Left renal cortex interstitium (tissue), 4 donors: Measurements from ENCODE around the gene CSTF1. TPM values are rescaled to one million over a fixed set of nuclear protein-coding genes. Genes with fewer than 3 reads are reported as not detected.
A peak's percentile ranks its signal among the peaks of the same experiment; 100 is the strongest.
"Not testable (repeated sequence)": the region's sequence is repeated elsewhere in the genome, so short reads cannot be mapped to it uniquely, and the experiment has no call there.

Experiments
- DNase-seq, 4 donors: peaks; one replicate each; pipeline ENCODE4 v3.0.0-alpha.2; 2013; ENCODE audit warnings: low read depth in 4 of 4, low spot score in 2 of 4, missing footprints in 1 of 4
- polyA plus RNA-seq, 4 donors: library from polyadenylated mRNA; unstranded; fragments of 120-200 nt; gene quantifications; one replicate each; pipeline ENCODE4 v1.2.1, GENCODE V29; 2013; ENCODE audit not compliant: insufficient read length in 4 of 4

CSTF1 gene
- polyA plus RNA-seq, 4 donors, result 39.6 to 43.8 (median 41.0) TPM

DNA sequence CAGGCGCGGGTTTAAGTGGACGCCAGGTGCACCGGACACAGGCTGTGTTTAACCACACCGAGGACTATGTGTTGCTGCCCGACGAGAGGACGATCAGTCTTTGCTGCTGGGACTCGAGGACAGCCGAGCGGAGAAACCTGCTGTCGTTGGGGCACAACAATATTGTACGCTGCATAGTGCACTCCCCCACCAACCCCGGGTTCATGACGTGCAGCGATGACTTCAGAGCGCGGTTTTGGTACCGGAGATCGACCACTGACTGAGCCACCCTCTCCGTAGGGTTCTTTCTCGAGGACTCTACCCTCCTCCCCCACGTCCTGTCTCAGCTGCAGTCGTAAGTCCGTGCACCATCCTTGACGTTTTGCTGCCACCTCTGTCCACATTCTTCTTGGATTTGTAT is 11.0 kb downstream of the CSTF1 start:
- no peak for DNase-seq

DNA sequence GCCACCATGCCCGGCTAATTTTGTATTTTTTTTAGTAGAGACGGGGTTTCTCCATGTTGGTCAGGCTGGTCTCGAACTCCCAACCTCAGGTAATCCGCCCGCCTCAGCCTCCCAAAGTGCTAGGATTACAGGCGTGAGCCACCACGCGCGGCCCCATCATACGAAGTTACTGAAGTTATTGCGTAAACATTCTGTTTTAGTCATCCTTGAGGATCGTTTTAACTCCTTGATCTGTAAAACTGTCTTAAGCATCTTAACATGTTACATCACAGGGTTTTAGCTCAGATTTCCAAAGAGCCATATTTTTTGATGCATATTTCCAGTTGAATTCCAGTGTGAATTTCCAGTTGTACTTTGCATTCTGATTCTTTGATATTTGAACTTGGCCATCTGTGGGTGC is 12.9 kb downstream of the CSTF1 start:
- not testable (repeated sequence) for DNase-seq

DNA sequence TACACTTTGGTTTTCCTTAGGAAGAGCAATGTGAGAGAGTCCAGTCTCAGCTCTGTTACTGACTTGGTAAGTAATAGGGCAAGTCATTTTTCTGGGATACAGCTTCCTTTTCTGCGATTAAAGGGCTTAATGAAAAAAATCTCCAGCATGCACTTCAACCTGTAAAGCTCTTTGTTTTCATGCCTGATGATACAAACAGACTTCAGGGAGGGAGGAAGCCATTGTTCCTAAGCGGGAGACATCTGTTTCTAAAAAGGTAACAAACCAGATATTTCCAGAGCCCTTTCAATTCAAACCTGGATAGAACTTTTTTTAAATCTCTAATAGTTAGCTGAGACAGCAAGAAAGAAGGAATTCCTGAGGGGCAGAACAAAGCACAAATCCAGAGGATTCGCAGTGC is 14.5 kb downstream of the CSTF1 start:
- no peak for DNase-seq

DNA sequence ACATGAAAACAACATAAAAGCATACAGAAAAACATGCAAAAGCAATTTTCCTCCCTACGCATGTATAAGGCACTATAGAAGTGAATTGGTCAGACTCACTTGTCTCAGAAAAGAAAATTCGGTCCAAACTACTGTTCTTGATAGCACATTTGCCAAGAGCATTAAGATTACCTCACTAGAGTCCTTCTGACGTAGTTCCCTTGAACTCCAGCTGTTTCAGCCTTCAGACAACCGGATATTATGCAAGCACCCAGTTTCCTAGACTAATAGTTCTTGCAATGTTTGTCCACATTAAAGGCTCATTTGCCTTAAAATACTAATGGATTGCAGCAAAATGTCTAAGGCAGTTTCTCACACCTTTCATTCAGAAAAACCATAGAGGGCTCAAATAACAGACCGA is 17.1 kb downstream of the CSTF1 start:
- peak in 1 of 4 donors; percentile 21 for DNase-seq

DNA sequence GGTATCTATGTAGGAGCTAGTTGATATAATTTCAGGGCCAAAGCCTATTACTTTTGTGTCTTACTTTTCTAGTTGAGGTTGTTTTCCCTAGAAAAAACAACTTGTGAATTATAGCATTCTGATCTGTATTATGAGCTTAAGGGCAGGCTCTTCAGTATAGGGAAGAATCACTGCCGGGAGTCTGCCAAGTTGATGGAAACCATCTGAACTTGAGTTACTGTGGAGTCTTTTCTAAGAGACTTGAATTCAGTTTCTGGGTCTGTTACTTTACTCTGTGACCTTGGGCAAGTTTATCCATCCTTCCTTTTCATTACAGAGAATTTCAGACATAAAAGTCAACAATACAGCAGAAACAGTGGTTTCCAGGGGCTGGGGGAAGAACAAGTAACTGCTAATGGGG is 17.5 kb downstream of the CSTF1 start:
- DNase-seq, result peak in 1 of 4 donors; percentile 33

DNA sequence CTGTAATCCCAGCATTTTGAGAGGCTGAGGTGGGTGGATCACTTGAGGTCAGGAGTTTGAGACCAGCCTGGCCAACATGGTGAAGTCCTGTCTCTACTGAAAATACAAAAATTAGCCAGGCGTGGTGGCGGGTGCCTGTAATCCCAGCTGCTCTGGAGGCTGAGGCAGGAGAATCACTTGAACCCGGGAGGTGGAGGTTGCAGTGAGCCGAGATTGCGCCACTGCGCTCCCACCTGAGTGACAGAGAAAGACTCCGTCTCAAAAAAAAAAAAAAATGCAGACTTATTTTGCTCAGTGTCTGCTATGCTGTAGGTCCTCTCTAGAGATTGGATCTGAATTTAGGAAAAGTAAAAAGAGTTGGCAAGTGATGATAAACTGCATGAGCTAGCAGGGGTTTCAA is 18.8 kb downstream of the CSTF1 start:
- not testable (repeated sequence) for DNase-seq

DNA sequence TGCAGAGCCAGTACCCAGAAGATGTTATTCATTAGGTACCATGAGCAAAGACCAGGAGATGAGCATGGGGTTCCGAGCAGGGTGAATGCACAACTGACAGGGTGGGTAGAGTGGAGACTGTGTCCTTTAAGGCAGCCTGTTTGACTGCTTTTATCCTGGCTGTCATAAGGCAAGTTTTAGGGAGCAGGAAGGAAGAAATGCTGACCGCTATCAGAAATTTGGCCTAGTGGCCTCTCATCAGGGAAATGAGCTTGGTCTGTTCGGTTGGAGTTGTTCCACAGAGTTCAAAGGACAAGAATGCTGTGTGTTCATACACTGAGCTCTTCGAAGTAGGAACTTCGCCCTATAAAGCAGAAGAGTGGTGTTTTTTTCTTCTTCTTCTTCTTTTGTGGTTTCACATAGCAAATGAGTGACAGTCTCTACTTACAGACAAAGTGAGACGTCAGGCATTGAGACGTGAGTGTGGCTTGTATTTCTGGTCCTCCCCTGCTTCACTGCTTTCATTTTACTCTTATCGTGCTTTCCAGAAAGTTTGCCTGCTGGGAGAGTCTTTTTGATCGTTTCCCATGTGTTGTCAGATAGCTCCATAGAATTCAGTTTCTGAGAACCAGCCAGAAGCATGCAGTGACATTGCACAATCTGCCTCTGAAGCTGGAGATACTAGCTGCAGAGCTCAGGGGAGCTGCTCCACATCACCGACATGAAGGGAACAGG is 19.5 kb downstream of the CSTF1 start, which contains the start of gene CASS4:
Gene CASS4 (plus strand): TSS at position 502 of the 714 bp plus-strand sequence. CDS start 199 bp downstream, at position 701.
- peak in 2 of 4 donors; percentile 49 to 59 for DNase-seq

DNA sequence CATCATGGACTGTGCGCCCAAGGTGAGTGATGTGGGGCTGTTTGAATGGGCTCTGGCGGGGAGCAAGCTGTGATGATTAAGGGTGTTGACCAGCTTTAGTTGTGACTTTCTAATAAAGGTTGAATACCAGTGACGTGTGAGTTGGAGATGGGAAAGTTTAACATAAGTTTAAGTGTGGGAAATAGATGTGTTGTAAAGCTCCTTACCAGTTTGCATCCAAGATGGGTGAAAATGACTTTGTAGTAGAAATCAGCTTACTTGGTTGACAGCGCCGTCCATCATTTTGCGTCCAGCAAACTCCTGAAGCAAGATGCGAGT is 20.0 kb downstream of the CSTF1 start:
- no peak for DNase-seq

DNA sequence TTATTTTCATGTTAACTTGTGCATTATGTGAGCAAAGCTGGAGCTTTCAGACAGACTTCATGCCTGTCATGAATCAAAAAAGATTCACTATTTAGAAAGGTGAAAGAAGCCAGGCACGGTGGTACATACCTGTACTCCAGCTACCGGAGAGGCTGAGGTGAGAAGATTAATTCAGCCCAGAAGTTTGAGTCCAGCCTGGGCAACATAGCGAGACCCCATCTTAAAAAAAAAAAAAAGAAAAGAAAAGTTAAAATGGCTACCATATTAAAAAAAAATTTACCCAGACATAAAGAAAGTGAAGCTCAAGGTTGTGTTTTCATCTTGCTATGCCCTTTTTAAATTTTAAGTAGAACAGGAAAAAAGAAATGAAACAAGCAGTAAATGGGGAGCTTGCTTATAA is 20.5 kb downstream of the CSTF1 start:
- no peak for DNase-seq

DNA sequence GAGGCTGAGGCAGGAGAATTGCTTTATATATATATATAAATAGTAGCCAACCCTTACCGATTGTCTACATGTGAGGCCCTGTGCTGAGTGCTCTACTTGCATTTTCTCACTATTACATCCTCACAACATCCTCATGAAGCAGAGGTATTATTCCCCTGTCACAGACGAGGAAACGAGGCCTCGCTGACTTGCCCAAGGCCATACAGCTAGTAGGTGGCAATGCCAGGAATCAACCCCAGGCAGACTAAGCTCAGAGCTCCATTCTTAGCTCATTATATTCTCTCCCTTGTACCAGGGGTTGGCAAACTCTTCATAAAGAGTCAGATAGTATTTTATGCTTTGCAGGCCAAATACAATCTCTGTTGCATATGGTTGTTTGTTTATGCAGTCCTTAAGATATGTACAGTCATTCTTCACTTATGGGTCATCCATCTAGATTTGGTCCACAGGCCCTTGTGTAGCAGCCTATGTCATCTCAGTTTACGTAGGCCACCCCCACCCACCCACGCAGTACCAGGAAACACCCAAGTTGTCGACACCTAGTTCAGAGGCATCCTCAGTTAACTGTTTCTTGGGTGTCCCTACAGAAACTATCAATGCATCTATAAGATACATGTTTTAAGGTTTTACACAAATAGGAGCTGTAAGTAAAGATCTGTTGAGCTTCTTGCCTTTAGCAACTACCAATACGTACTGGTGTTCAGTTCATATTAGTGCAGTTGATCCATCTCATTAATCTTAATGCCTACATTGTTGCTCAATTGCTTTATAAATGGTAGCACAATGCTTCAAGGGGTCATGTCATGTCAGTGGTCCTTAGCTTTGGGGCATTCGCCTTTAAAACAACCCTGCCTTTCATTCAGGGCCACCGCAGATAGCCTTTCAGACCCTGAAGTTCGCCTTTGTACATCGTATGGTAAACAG is 22.7 kb downstream of the CSTF1 start:
- no peak for DNase-seq

DNA sequence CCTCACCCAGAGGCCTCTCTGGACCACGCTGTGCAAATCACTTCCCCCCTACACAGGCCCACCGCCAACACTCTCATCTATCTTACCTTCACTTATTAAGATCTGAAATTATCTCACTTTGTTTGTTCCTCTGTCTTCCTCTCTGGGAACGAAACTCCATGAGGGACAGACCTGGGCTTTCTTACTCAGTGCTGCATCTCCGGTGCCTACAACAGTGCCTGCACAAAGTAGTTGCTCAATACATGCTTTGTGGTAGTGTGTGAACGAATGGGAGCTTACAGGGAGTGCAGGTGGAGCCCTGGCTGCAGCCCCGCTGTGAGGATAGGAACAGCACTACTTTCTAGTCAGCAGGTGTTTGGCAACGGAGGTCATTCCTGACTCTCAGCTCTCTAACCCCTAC is 25.0 kb downstream of the CSTF1 start:
- DNase-seq, result no peak

DNA sequence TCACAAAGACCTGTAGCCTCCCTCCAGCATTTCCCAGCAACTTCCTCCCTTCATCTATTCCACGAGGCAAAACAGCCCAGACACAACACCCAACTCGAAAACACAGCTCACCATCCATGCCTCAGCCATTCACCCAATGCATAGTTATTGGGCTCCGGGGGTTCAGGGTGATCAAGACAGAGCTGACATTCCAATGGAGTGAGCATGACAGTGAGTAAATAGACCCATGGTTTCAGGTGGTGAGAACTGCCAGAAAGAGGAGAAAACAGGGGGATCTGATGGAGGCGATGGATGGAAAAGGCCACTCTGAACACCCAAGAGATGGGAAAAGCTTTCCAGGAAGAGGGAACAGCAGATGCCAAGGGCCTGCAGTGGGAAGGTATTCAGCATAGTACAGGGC is 25.5 kb downstream of the CSTF1 start:
- no peak for DNase-seq

DNA sequence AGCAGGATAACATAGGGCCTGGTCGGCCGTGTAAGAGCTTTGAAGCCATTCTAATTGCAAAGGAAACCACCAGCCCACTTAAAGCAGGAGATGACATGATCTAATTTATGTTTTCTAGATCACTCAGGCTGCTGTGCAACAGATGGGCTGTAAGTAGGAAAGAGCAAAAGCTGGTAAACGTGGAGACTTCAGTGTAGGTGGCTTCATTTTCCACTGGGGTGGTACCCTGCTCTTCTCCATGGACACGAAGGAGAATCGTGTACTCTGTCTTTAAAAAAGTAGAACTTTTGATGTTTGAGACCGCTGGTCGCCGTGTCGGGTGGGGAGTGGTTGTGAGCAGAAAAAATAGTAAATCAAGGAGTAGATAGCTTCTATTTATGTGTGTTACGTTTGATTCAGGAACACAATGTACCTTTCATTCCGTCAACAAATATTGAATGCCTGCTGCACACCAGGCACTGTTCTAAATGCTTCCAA is 26.0 kb downstream of the CSTF1 start:
- no peak for DNase-seq

DNA sequence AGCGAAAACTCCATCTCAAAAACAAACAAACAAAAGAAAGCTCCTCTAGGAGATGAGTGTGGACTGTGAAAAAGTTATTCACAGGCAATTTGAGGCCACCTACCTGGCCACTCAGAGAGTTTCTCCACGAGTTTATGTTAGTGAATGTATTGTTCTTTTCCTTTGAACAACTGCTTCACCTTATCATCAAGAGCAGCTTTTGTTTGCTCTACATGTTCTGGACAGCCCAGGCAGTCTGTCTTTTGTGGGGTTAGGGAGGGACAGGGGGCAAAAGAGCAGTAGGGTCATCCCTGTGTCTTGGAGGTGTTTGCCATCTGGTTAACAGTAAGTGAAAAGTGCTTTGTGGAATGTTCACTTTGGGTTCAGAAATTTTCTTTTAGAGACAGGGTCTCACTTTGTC is 27.6 kb downstream of the CSTF1 start:
- no peak for DNase-seq

DNA sequence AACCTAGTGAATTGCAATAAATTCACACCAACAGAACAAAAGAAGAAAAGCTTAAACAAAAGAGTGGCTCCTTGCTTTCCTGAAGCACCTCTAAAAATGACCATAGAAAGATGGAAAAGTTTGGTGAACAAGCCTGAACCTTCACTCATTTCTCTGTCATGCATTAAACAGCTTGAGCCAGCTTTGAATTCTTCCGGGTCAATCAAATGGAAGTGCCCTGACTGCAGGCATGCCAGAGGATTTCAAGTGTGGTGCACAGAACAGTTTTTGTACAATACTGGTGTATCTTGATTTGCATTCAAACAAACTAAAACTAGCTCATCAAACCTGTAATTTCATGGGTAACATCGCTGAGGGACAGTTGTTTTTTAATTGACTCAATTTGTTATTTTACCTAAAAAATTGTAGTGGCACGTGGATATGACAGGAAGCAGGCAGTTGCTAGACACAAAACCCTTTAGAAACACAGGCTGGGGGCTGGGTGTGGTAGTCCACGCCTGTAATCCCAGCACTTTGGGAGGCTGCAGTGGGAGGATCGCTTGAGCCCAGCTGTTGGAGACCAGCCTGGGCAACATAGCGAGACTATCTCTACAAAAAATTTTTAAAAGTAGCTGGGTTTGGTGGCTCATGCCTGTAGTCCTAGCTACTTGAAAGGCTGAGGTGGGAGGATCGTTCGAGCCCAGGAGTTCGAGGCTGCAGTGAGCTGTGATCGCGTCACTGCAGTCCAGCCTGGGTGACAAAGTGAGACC is 28.7 kb downstream of the CSTF1 start:
- DNase-seq, result no peak

DNA sequence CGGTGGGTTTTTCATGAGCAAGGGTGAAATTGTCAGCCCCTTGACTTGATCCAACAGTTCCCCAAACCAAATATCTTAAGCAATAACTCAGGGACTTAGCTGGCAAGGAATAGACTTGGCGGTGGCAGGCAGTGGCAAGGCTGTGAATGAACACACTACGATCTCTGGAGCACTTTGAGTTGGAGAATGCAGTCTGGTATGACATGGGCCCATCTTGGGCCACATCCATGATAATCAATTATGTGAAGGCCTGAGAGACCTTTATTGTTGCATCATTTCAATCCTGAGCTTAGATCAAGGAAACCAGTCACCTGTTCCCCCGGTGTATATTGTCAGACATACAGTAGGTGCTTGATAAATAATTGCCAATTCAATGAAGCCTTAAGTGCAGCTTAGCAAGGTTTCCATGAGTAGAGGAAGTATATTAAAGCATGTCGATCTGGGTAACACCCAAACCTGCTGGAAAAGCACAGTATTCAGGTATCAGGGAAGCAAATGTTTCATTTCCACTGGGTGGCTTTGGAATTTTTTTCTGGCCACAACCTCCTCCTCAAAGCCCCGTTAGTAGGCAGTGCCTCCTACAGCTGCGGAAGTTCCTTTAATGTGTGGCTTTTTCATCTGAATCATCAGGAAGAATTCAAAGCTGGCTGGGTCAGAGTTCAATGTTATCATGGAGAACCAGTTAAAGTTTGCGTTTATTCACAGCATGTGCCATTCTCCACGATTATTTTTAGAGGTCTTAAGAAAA is 29.8 kb downstream of the CSTF1 start:
- no peak for DNase-seq

DNA sequence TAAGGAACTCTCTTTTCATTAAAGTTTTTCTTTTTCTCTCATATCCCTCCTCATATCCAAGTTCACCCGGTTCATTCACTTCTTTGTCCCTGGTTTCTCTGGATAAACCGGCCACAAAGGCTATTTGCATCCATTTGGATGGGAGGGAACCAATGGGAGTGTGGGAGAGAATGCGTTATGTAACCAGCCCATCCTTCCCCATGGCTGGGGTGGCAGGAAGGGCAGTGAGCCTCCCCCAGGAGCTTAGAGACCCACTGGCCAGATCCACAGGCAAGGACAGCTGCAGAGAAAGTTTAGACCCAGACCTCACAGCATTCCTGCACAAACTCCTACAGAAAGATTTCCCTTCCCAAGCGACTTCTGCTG is 30.4 kb downstream of the CSTF1 start:
- no peak for DNase-seq

DNA sequence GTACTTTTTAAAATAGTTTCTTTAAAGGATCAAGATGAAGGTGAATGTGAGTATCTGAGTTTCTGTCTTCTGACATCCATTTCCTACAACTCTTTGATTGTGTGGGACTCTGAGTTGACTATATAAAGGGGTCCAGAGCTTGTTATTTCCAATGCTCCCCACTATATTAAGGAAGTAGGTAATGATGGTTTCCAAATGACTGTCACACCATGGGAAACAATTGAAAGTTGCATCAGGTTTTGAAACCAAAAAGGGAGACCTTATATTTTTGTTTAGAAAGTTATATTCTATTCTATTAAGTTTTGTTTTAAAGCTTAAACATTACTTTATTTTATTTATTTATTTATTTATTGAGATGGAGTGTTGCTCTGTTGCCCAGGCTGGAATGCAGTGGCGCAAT is 30.8 kb downstream of the CSTF1 start:
- DNase-seq, result no peak

DNA sequence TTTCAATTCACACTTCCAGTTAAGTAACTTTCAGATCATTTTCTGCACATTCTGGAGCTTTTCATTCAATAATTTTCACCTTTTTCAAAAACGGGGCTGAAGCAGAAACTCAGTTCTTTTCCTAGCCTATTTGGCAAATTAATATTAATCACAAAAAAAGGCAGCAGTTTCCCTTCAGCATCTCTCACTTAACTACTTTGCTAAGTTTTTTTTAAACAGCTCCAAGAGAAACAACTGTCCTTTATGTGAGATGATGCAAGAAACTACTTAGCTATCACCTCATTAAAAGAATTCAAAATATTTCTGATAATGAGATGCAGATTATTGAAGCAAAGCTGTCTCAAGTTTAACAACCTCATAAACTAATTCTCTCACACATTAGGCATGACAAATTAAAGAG is 31.4 kb downstream of the CSTF1 start:
- DNase-seq, result no peak

DNA sequence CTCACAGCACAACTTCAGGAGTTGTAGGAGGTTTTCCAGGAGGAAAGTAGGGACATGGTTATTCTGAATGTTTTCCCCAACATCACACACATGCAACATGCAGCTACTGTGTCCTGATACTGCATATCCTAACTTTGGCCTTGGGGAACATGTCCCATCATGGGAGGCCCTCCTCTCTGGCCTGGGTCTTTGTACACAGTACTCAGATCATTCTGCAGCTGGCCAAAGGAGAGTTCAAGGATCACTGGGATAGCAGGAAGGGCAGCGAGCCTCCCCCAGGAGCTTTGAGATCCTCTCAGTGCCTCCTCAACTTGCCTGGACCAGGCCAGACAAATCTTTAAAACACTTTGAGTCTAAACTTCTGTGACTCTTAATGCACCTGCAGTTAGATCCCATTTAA is 32.5 kb downstream of the CSTF1 start:
- no peak for DNase-seq
